Measurements from ENCODE around the gene DUSP3.
A peak's percentile ranks its signal among the peaks of the same experiment; 100 is the strongest.

The DUSP3 gene

GRCh38 chr17:43736389-43736788 lies 42.4 kb downstream of the DUSP3 start:
- Histone ChIP-seq H3K27ac (ENCODE audit: low read depth, low read length) (no peak overlapping the region), H3K4me1 (ENCODE audit: control insufficient read depth, insufficient read depth, low read length, unreplicated experiment) (peaks cover 49% of the 10 kb centered on the region), H2AFZ (ENCODE audit: low read length, unreplicated experiment) (no peak overlapping the region), H3K4me3 (ENCODE audit: low read depth, low read length) (no peak overlapping the region), H3K27me3 (ENCODE audit: insufficient read depth, low read length) (no peaks in the 10 kb centered on the region), H3K79me2 (ENCODE audit: control insufficient read depth, insufficient read depth, low read length, unreplicated experiment) (no peaks in the 10 kb centered on the region), H3K36me3 (ENCODE audit: insufficient read depth, low read length) (no peaks in the 10 kb centered on the region)

- Histone ChIP-seq H3K36me3 (ENCODE audit: insufficient read depth, low read length) (no peaks in the 10 kb centered on the region), H3K79me2 (ENCODE audit: control insufficient read depth, insufficient read depth, low read length, unreplicated experiment) (no peaks in the 10 kb centered on the region), H3K27me3 (ENCODE audit: insufficient read depth, low read length) (no peaks in the 10 kb centered on the region), H3K4me1 (ENCODE audit: control insufficient read depth, insufficient read depth, low read length, unreplicated experiment) (peaks cover 33% of the 10 kb centered on the region), H2AFZ (ENCODE audit: low read length, unreplicated experiment) (no peak overlapping the region), H3K27ac (ENCODE audit: low read depth, low read length) (peak overlapping the region; percentile 16; the same call in 1 of the 2 replicates), H3K4me3 (ENCODE audit: low read depth, low read length) (no peak overlapping the region)
Observed at GRCh38 chr17:43734376-43734775, 44.4 kb downstream of the DUSP3 start.

GRCh38 chr17:43733956-43734355 lies 44.8 kb downstream of the DUSP3 start:
- Histone ChIP-seq H3K27ac (ENCODE audit: low read depth, low read length) (peak overlapping the region; percentile 16; the same call in 1 of the 2 replicates), H3K27me3 (ENCODE audit: insufficient read depth, low read length) (no peaks in the 10 kb centered on the region), H3K79me2 (ENCODE audit: control insufficient read depth, insufficient read depth, low read length, unreplicated experiment) (no peaks in the 10 kb centered on the region), H2AFZ (ENCODE audit: low read length, unreplicated experiment) (no peak overlapping the region), H3K36me3 (ENCODE audit: insufficient read depth, low read length) (no peaks in the 10 kb centered on the region), H3K4me1 (ENCODE audit: control insufficient read depth, insufficient read depth, low read length, unreplicated experiment) (peaks cover 31% of the 10 kb centered on the region), H3K4me3 (ENCODE audit: low read depth, low read length) (no peak overlapping the region)

GRCh38 chr17:43732958-43733357 lies 45.8 kb downstream of the DUSP3 start:
- no peak overlapping the region for H2AFZ ChIP-seq (ENCODE audit: low read length, unreplicated experiment)

GRCh38 chr17:43728081-43728480 lies 50.7 kb downstream of the DUSP3 start:
- no peak overlapping the region for H3K4me3 ChIP-seq (ENCODE audit: low read depth, low read length)
- H3K4me1 ChIP-seq (ENCODE audit: control insufficient read depth, insufficient read depth, low read length, unreplicated experiment) = peaks cover 33% of the 10 kb centered on the region
- H3K36me3 ChIP-seq (ENCODE audit: insufficient read depth, low read length) = no peaks in the 10 kb centered on the region
- H3K27ac ChIP-seq (ENCODE audit: low read depth, low read length) = no peak overlapping the region
- no peaks in the 10 kb centered on the region for H3K27me3 ChIP-seq (ENCODE audit: insufficient read depth, low read length)
- H3K79me2 ChIP-seq (ENCODE audit: control insufficient read depth, insufficient read depth, low read length, unreplicated experiment) = no peaks in the 10 kb centered on the region
- H2AFZ ChIP-seq (ENCODE audit: low read length, unreplicated experiment) = no peak overlapping the region

More at GRCh38 chr17:43732958-43733357, 45.8 kb downstream of the DUSP3 start:
- H3K27me3 ChIP-seq (ENCODE audit: insufficient read depth, low read length) = no peaks in the 10 kb centered on the region
- peaks cover 31% of the 10 kb centered on the region for H3K4me1 ChIP-seq (ENCODE audit: control insufficient read depth, insufficient read depth, low read length, unreplicated experiment)
- no peak overlapping the region for H3K4me3 ChIP-seq (ENCODE audit: low read depth, low read length)
- peak overlapping the region; percentile 54 for H3K27ac ChIP-seq (ENCODE audit: low read depth, low read length)
- no peaks in the 10 kb centered on the region for H3K79me2 ChIP-seq (ENCODE audit: control insufficient read depth, insufficient read depth, low read length, unreplicated experiment)
- H3K36me3 ChIP-seq (ENCODE audit: insufficient read depth, low read length) = no peaks in the 10 kb centered on the region

GRCh38 chr17:43723697-43724359 lies 54.9 kb downstream of the DUSP3 start:
- H3K27me3 ChIP-seq (ENCODE audit: insufficient read depth, low read length) = no peaks in the 10 kb centered on the region
- no peak overlapping the region for H2AFZ ChIP-seq (ENCODE audit: low read length, unreplicated experiment)
- H3K79me2 ChIP-seq (ENCODE audit: control insufficient read depth, insufficient read depth, low read length, unreplicated experiment) = no peaks in the 10 kb centered on the region
- no peaks in the 10 kb centered on the region for H3K36me3 ChIP-seq (ENCODE audit: insufficient read depth, low read length)
- H3K27ac ChIP-seq (ENCODE audit: low read depth, low read length) = no peak overlapping the region
- H3K4me3 ChIP-seq (ENCODE audit: low read depth, low read length) = no peak overlapping the region
- H3K4me1 ChIP-seq (ENCODE audit: control insufficient read depth, insufficient read depth, low read length, unreplicated experiment) = peaks cover 29% of the 10 kb centered on the region

GRCh38 chr17:43722870-43723665 lies 55.7 kb downstream of the DUSP3 start:
- no peak overlapping the region for H3K27ac ChIP-seq (ENCODE audit: low read depth, low read length)
- no peak overlapping the region for H3K4me3 ChIP-seq (ENCODE audit: low read depth, low read length)
- no peaks in the 10 kb centered on the region for H3K36me3 ChIP-seq (ENCODE audit: insufficient read depth, low read length)
- H3K4me1 ChIP-seq (ENCODE audit: control insufficient read depth, insufficient read depth, low read length, unreplicated experiment) = peaks cover 29% of the 10 kb centered on the region
- no peak overlapping the region for H2AFZ ChIP-seq (ENCODE audit: low read length, unreplicated experiment)
- H3K79me2 ChIP-seq (ENCODE audit: control insufficient read depth, insufficient read depth, low read length, unreplicated experiment) = no peaks in the 10 kb centered on the region
- no peaks in the 10 kb centered on the region for H3K27me3 ChIP-seq (ENCODE audit: insufficient read depth, low read length)

- Histone ChIP-seq H3K27ac (ENCODE audit: low read depth, low read length) (no peak overlapping the region), H3K79me2 (ENCODE audit: control insufficient read depth, insufficient read depth, low read length, unreplicated experiment) (no peaks in the 10 kb centered on the region), H3K4me3 (ENCODE audit: low read depth, low read length) (no peak overlapping the region), H3K36me3 (ENCODE audit: insufficient read depth, low read length) (no peaks in the 10 kb centered on the region), H2AFZ (ENCODE audit: low read length, unreplicated experiment) (no peak overlapping the region), H3K4me1 (ENCODE audit: control insufficient read depth, insufficient read depth, low read length, unreplicated experiment) (peaks cover 29% of the 10 kb centered on the region), H3K27me3 (ENCODE audit: insufficient read depth, low read length) (no peaks in the 10 kb centered on the region)
Observed at GRCh38 chr17:43722269-43722619, 56.5 kb downstream of the DUSP3 start.

- Histone ChIP-seq H3K36me3 (ENCODE audit: insufficient read depth, low read length) (no peaks in the 10 kb centered on the region), H3K27ac (ENCODE audit: low read depth, low read length) (peak overlapping the region; percentile 24; the same call in 1 of the 2 replicates), H3K79me2 (ENCODE audit: control insufficient read depth, insufficient read depth, low read length, unreplicated experiment) (no peaks in the 10 kb centered on the region), H3K27me3 (ENCODE audit: insufficient read depth, low read length) (no peaks in the 10 kb centered on the region), H3K4me1 (ENCODE audit: control insufficient read depth, insufficient read depth, low read length, unreplicated experiment) (peaks cover 29% of the 10 kb centered on the region), H2AFZ (ENCODE audit: low read length, unreplicated experiment) (no peak overlapping the region), H3K4me3 (ENCODE audit: low read depth, low read length) (peak overlapping the region; percentile 85)
Observed at GRCh38 chr17:43721537-43722268, 57.1 kb downstream of the DUSP3 start.

- H3K79me2 ChIP-seq (ENCODE audit: control insufficient read depth, insufficient read depth, low read length, unreplicated experiment) = no peaks in the 10 kb centered on the region
- peak overlapping the region; percentile 94 for H2AFZ ChIP-seq (ENCODE audit: low read length, unreplicated experiment)
- peak overlapping the region; percentile 85 for H3K4me3 ChIP-seq (ENCODE audit: low read depth, low read length)
- H3K4me1 ChIP-seq (ENCODE audit: control insufficient read depth, insufficient read depth, low read length, unreplicated experiment) = peaks cover 29% of the 10 kb centered on the region
- H3K36me3 ChIP-seq (ENCODE audit: insufficient read depth, low read length) = no peaks in the 10 kb centered on the region
- H3K27ac ChIP-seq (ENCODE audit: low read depth, low read length) = peak overlapping the region; percentile 38; the same call in 1 of the 2 replicates
- no peaks in the 10 kb centered on the region for H3K27me3 ChIP-seq (ENCODE audit: insufficient read depth, low read length)
Observed at GRCh38 chr17:43720311-43721060, 58.3 kb downstream of the DUSP3 start.
